GM12873 (cell line): Measurements from ENCODE around the gene SNX27.

Source experiments
- CTCF ChIP-seq: IDR thresholded peaks from 2 replicates; pipeline ENCODE4 v1.5.1; 2012; ENCODE audit warnings: low read depth, mild to moderate bottlenecking, moderate library complexity, low read length, control low read depth; ENCODE audit not compliant: insufficient read depth; ENCODE audit errors: missing control alignments

SNX27 gene

GRCh38 chr1:151729966-151730291 is 118.1 kb downstream of the SNX27 start:
- TF ChIP-seq CTCF = no peak

DNA sequence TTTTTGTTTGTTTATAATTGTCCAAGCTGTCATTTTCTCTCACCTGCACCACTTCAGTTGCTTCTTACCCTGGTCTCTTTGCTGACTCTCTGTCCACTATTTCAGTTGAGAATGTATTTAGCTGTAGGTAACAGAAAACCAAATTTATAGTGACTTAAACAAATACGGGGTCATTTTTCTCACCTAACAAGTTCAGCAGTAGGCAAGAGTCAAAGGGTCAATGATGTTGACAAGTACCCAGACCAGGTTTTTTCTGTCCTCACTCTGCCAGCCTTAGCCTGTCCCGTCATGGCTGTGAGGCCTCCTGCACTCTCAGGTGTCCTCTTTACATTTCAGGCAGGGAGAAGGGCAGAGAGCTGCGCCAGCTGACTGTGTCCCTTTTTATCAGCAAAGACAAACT is 121.3 kb downstream of the SNX27 start:
- TF ChIP-seq CTCF = no peak

DNA sequence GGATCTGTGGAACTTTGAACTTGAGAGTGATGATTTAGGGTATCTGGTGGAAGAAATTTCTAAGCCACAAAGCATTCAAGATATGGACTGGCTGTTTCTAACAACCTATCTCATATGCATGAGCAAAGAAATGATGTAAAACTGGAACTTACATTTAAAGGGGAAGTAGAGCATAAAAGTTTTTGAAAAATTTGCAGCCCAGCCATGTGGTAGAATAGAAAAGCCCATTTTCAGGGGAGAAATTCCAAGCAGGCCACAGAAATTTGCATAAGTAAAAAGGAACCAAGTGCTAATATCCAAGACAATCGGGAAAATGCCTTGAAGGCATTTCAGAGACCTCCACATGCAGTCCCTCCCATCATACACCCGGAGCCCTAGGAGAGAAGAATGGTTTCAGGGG is 125.2 kb downstream of the SNX27 start:
- no peak for TF ChIP-seq CTCF

- no peak for TF ChIP-seq CTCF
Observed at GRCh38 chr1:151737479-151737878, 125.6 kb downstream of the SNX27 start.

GRCh38 chr1:151739590-151740355 is 127.9 kb downstream of the SNX27 start:
- no peak for TF ChIP-seq CTCF

DNA sequence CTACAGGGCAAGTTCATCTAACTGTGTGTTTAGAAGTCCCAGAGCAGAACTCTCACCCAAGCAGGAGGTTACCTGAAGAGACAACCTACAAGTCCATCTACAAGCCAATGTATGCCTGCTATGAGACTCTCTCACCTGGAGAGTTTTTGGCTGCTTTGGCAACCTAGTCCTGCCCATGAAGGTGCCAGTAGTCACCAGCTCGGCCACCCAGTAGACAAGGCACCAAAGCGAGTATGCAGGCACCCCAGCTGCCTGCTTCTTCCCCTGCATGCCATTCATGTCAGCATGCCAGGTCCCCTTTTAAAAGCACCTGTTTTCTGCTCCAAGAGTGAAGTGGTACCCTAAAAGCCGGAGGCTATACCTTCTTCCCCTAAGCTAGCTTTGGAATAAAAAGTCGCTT is 129.7 kb downstream of the SNX27 start:
- no peak for TF ChIP-seq CTCF
